Stimulated activated naive CD4-positive, alpha-beta T cell treated with Interleukin-2 at 50 U/mL for 16 hours (primary cell): ENCODE data around the gene SLC2A13.
"Not testable (repeated sequence)": the region's sequence is repeated elsewhere in the genome, so short reads cannot be mapped to it uniquely, and the experiment has no call there.

ENCODE experiments used
- DNase-seq: peaks from one replicate; lab custom pipeline; 2025; lab: John Stamatoyannopoulos, UW

The SLC2A13 gene

GRCh38 chr12:39868328-39868725 is 237.6 kb downstream of the SLC2A13 start:
- DNase-seq, result no peak

- no peak for DNase-seq
Observed at GRCh38 chr12:39867631-39868327, 238.1 kb downstream of the SLC2A13 start.

DNA sequence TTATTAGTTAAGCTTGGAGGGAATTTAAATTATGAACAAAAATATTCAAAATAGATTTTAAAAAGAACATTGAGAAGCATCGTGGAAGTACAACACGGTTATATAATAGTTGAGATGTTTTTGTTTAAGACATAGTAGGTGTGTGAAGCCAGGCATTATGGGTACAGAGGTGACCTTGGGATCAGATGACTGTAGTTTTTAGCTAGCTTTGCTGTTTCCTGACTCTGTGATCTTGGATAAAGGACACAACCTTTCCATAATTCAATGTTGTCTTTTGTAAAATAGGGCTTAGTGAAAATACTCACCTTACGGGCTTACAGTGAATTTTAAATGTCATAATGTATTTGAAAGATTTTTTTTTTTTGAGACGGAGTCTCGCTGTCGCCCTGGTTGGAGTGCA is 239.7 kb downstream of the SLC2A13 start:
- DNase-seq, result no peak

- DNase-seq, result no peak
Observed at GRCh38 chr12:39860695-39861094, 245.2 kb downstream of the SLC2A13 start.

DNA sequence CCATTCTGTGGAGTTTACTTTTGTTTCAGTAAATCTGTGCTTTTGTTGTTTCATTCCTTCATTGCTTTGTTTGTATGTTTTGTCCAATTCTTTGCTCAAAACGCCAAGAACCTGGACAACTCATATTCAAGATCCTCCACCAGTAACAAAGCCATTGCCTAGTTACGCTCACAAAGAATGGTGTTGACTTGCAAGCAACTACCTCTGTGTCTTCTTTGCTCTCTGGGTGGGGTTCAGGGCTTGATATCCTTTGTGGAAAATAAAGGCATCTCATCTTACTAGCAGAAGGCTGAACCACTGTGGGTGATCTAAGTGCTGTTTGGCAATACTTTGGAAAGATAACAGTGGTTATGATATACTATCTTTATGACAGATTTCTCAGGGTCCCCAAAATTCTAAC is 252.9 kb downstream of the SLC2A13 start:
- DNase-seq, result no peak

DNA sequence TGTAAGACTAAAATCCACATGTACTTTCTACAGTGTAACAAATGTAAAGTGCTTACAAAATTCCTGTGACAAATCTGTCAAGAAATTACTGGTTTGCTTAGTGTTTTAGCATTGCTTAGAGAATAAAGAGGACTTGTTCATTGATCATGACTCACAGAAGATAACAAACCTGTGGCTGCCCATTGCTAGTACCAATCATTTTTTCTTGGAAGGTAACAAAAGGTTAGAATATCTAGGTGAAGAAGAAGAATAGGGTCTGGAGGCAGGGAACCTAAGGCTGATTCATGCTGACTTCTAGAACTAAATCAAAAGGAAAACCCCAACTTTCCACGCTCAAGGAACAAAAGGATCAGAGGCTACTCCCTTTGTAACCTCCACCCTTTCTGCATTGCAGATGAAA is 253.5 kb downstream of the SLC2A13 start:
- DNase-seq, result no peak

DNA sequence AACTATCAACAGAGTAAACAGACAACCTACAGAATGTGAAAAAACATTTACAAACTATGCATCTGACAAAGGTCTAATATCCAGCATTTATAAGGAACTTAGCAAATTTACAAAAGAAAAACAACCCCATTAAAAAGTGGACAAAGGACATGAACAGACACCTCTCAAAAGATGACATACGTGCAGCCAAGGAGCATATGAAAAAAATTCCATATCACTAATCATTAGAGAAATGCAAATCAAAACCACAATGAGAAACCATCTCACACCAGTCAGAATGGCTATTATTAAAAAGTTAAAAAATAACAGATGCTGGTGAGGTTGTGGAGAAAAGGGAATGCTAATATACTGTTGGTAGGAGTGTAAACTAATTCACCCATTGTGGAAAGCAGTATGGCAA is 257.7 kb downstream of the SLC2A13 start:
- not testable (repeated sequence) for DNase-seq

DNA sequence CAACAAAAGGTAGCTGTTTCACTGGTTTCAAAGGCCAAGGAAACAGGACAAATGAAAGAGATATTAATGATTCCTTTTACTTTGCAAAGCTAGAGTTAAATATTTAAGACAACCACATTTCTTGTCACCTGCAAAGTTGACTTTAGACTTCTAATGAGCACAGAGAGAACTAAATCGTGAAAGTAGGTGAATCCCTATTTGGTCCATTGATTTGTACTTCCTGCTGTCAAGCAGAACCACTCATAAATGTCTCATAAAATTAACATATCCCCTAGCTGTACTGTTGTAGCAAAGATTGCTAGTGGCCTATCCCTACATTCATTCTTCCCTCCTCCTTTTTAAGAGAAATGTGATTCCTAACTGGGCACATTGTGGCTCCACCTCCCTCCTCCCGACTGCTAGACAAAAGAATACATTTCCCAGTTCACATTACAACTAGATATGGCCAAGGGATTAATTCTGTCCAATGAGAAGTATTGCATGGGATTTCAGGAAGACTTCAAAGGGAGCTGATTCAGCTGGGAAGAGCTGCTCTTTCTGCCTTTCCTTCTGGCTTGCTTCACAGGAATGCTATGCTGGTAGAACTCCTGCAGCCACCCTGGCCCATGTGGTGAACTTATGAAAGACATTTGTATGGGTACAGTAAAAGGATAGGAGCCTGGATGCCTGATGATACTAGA is 258.8 kb downstream of the SLC2A13 start:
- DNase-seq, result no peak

- DNase-seq, result no peak
Observed at GRCh38 chr12:39846304-39846703, 259.6 kb downstream of the SLC2A13 start.

DNA sequence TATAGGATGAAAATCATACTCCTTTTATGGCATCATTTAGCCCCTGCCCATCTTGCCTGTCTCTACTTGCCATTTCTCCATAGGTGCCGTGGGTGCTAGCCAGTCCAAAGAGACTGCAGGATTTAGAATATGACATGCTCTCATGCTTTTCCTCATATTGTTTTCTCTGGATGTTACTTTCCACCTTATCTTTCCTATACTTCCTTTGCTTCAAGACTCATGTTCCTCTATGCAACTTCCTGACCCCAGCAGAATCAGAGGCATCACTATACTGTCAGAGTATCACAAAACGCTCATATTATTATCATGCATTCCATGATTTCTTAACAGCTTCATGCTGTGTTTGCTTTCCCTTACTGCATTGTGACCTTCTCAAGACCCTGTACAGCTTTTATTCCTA is 265.5 kb downstream of the SLC2A13 start:
- DNase-seq, result no peak

GRCh38 chr12:39839072-39839471 is 266.8 kb downstream of the SLC2A13 start:
- no peak for DNase-seq

DNA sequence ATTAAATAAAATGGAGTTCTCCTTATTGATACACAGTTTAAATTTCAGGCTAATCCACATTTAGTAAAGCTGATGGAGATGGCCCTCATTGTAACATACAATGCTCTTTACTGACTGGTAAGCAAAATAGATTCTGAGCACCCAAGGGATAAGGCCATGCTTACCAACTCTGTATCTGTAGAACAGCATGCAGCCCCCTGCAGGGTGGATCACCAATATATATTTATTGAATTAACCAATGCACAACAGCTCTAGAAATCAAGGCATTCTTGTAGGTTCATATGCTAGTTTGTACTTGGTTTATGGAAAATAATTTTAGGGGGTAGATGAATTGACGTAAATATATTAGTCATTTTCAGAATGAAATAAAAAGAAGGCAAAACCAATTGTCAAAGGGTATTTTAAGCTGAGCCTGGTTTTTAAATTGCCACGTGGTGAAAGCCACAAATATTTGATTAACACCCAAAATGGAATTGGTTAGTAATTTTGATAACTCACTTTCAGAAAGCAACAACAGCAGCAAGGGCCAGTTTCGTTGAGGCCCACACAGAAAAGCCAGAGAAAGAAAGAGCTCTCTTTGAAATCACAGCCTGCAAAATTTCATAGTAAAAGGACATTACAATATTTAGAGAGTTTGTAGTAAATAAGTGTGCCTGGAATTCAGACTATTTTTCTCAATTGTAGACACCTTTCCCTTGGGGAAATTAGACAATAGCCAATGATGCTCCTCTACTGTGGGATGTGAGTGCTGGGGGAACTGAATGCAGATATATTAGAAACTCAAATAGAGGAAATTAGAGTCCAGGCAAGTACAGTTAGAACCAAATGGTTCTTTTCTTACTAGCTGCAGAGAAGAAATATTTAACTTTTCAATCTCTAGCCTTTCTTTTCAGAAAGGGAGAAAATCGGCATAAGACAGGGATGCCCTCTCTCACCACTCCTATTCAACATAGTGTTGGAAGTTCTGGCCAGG is 270.1 kb downstream of the SLC2A13 start:
- DNase-seq, result no peak

DNA sequence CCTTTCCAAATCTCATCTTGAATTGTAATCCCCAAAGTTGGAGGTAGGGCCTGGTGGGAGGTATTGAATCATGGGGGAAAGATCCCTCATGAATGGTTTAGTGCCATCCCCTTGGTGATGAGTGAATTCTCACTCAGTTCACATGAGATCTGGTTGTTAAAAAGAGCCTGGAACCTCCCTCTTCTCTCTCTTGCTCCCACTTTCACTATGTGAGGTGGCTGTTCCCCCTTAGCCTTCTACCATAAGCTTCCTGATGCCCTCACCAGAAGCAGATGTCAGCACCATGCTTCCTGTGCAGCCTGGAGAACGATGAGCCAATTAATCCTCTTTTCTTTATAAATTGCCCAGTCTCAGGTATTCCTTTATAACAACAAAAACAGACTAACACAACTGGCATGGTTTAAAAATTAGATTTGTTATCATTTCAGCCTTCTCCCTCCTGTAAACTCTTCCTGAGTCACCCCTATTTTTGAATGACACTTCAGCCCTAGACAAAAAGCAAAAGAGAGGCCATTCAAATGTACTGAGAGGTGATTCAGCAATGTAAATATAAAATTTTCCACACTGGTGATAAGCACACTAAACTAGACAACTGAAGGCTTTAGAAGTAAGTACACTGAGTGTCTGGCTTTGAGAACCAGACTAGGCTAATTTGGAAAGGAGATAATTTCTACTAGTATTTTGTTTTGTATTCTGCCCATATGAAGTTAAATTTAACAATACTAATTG is 274.1 kb downstream of the SLC2A13 start:
- no peak for DNase-seq

DNA sequence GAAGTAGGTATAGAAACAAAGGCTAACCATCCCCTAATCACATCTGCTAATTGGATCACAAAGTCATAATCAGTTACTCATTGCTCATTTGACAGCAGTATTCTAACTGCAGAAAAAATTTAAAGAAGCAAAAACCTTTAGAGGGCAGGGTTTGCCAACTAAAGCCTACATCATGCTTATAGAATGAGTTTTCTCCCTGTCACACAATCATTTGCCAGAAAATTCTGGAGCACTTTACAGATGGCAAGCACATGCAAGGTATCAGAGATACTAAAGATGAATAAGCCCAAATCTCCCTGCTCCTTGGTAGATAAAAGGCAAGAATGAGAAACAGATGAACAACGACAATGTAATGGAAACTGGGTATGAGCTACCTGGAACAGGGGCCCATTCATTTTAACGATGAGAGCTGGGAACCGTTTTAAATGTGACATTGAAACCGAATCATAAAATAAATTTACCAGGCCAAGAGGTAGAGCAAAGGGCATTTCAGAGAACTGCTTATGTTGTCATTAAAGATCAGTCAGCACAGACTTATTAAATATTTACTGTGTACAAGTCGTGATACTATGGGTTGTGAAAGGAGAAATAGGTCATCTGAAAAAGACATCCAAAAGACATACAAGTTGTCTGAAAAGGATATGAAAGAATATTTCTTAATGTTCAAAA is 274.9 kb downstream of the SLC2A13 start:
- DNase-seq, result no peak

DNA sequence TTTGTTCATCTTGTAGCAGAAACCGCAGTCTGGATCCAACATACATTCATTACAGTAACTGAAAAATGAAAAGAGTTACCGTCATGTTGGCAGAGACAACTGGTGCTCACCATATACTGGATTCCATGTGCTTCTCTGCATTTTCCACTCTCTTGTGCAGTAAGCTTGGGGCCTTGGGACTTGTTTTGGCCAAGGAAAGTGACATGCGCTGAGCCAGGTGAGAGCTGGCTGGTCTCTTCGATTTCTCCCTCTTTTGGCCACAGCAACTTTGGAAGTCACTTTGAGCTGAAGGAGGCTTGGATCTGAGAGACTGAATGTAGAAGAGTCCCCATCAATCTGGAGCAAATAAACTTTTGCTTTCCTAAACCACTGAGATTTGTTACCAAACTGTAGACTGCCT is 275.7 kb downstream of the SLC2A13 start:
- no peak for DNase-seq

DNA sequence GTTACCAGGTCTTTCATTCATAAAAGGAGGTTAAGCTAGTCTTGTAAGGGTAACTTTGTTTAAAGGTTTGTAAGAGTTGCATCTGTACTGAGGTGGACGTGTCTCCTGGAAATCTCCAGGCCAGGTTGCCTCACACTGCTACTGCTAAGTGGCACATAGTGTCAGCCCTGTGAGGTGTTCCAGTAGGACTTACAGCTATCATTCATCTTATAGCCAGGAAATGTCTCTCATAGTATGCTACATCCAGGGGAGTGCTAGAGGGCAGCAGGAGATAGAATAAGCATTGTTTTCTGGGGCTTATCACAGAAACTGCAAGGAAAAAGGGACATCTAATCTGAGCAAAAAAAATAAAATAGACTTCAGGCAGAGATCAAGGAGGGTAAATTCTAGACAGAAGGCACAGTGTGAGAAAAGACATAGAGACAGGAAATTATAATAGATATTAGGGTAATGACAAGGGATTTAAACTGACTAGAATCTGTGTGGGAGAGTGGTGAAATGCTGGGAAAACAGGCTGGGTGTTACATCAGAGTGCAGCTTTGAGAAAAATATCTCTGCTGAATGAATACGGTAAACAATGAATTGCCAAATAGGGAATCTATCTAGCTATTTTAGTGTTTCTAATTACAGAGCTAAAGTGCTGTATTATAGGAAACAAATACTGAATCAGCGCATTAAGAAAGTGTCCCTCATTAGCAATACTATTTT is 281.2 kb downstream of the SLC2A13 start:
- DNase-seq, result no peak

GRCh38 chr12:39816671-39817185 is 289.2 kb downstream of the SLC2A13 start:
- DNase-seq, result no peak

- no peak for DNase-seq
Observed at GRCh38 chr12:39815746-39816145, 290.1 kb downstream of the SLC2A13 start.

DNA sequence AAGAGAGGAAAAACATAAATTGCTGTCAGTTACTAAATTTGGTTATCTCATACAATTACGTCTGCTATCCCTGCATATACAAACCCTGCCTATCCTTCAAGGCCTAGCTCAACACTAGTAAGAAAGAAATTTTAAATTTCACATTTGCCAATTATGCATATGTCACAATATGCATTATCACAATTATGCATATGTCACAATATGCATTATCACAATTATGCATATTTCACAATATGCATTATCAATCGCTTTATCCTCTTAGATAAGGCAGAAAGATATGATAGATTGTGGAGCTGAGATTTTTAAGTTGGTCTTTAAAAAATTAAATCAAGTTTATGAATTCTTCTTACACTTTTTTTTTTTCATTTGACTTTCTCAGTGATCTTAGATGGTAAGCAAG is 291.3 kb downstream of the SLC2A13 start:
- no peak for DNase-seq

DNA sequence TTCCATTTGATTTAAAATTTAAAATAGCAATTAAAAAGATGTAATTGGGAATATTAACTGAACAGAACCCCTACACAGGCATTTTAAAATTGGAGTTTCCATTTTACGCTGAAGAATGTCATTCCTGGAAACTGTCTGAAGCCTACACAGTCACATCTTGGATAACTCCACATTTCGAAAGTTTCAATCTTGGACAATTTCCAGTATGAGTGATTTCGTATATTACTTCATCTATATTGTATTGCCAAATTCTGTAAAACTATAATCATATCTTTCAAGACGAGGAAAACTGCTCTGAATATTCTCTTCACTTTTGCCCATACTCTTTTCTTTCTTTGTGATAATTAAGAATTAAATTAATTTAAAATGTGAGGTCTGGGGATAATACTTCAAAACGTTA is 292.1 kb downstream of the SLC2A13 start:
- DNase-seq, result no peak

GRCh38 chr12:39812456-39812855 is 293.4 kb downstream of the SLC2A13 start:
- DNase-seq, result not testable (repeated sequence)
